ENCODE results near the gene PEAK1. TPM values are rescaled to one million over a fixed set of nuclear protein-coding genes. Genes with fewer than 3 reads are reported as not detected.

The PEAK1 gene
- total RNA-seq, 6 donors from 2014 or later: 82.8 to 142 (median 90.1) TPM

- Histone ChIP-seq H3K9me3 (no peaks in the 10 kb centered on the region), H3K27me3 (no peaks in the 10 kb centered on the region)
- 68 to 78% methylated on average over 2 of the region's 2 CpGs for WGBS, 2 donors
Measured at GRCh38 chr15:77305953-77306352, 114.0 kb downstream of the PEAK1 start.

GRCh38 chr15:77296773-77297337 lies 123.0 kb downstream of the PEAK1 start:
- no peak for ATAC-seq (ENCODE audit: low FRiP score in 2 of 2)
- H3K9me3 ChIP-seq: no peaks in the 10 kb centered on the region
- no peaks in the 10 kb centered on the region for H3K36me3 ChIP-seq
- 77 to 83% methylated on average over 2 of the region's 2 CpGs for WGBS, 2 donors
- H3K27ac ChIP-seq: no peak overlapping the region
- H3K27me3 ChIP-seq: no peaks in the 10 kb centered on the region
- no peak for DNase-seq
- no peak overlapping the region for H3K4me3 ChIP-seq
- no peak for TF ChIP-seq CTCF (IDR thresholded peaks at IDR 0.05)
- TF ChIP-seq POLR2AphosphoS5 (IDR thresholded peaks at IDR 0.05): no peak
- TF ChIP-seq POLR2A (IDR thresholded peaks at IDR 0.05): no peak
- no peak for TF ChIP-seq EP300 (IDR thresholded peaks at IDR 0.05)
- peaks cover 0 to 3% (median 0%) of the 10 kb centered on the region in 4 donors for H3K4me1 ChIP-seq

More at GRCh38 chr15:77305953-77306352, 114.0 kb downstream of the PEAK1 start:
- Histone ChIP-seq H3K4me1 (peaks cover 0 to 9% (median 4%) of the 10 kb centered on the region in 4 donors), H3K36me3 (no peaks in the 10 kb centered on the region), H3K4me3 (no peak overlapping the region), H3K27ac (no peak overlapping the region)
- no peak for ATAC-seq (ENCODE audit: low FRiP score in 2 of 2)
- DNase-seq: no peak
- TF ChIP-seq EP300 (IDR thresholded peaks at IDR 0.05): no peak
- no peak for TF ChIP-seq CTCF (IDR thresholded peaks at IDR 0.05)
- TF ChIP-seq POLR2AphosphoS5 (IDR thresholded peaks at IDR 0.05): no peak
- TF ChIP-seq POLR2A (IDR thresholded peaks at IDR 0.05): no peak

- DNase-seq: no peak
- no peak overlapping the region for H3K4me3 ChIP-seq
- TF ChIP-seq POLR2A (IDR thresholded peaks at IDR 0.05) (no peak), EP300 (IDR thresholded peaks at IDR 0.05) (no peak), POLR2AphosphoS5 (IDR thresholded peaks at IDR 0.05) (no peak), CTCF (IDR thresholded peaks at IDR 0.05) (no peak)
- no peak overlapping the region for H3K27ac ChIP-seq
- peaks cover 0 to 3% (median 0%) of the 10 kb centered on the region in 4 donors for H3K4me1 ChIP-seq
- no peaks in the 10 kb centered on the region for H3K27me3 ChIP-seq
- 68 to 78% methylated on average over 2 of the region's 2 CpGs for WGBS, 2 donors
- no peaks in the 10 kb centered on the region for H3K9me3 ChIP-seq
- no peak for ATAC-seq (ENCODE audit: low FRiP score in 2 of 2)
- no peaks in the 10 kb centered on the region for H3K36me3 ChIP-seq
Measured at GRCh38 chr15:77295446-77295845, 124.5 kb downstream of the PEAK1 start.

- WGBS, 2 donors: 83 to 97% methylated on average over 1 of the region's 1 CpG
- H3K27me3 ChIP-seq: no peaks in the 10 kb centered on the region
- TF ChIP-seq CTCF (IDR thresholded peaks at IDR 0.05) (no peak), EP300 (IDR thresholded peaks at IDR 0.05) (no peak), POLR2AphosphoS5 (IDR thresholded peaks at IDR 0.05) (no peak), POLR2A (IDR thresholded peaks at IDR 0.05) (no peak)
- no peak overlapping the region for H3K4me3 ChIP-seq
- H3K27ac ChIP-seq: no peak overlapping the region
- peaks cover 0 to 3% (median 0%) of the 10 kb centered on the region in 4 donors for H3K4me1 ChIP-seq
- ATAC-seq (ENCODE audit: low FRiP score in 2 of 2) (no peak), DNase-seq (no peak)
- no peaks in the 10 kb centered on the region for H3K36me3 ChIP-seq
- H3K9me3 ChIP-seq: no peaks in the 10 kb centered on the region
Measured at GRCh38 chr15:77292969-77293558, 126.8 kb downstream of the PEAK1 start.

- Histone ChIP-seq H3K27me3 (no peaks in the 10 kb centered on the region), H3K27ac (no peak overlapping the region), H3K4me1 (peaks cover 0 to 7% (median 2%) of the 10 kb centered on the region in 4 donors), H3K9me3 (no peaks in the 10 kb centered on the region), H3K4me3 (no peak overlapping the region), H3K36me3 (peaks cover 0 to under 1% (median 0%) of the 10 kb centered on the region in 4 donors)
- no peak for TF ChIP-seq CTCF (IDR thresholded peaks at IDR 0.05)
- TF ChIP-seq POLR2AphosphoS5 (IDR thresholded peaks at IDR 0.05): no peak
- TF ChIP-seq EP300 (IDR thresholded peaks at IDR 0.05): no peak
- TF ChIP-seq POLR2A (IDR thresholded peaks at IDR 0.05): no peak
- 87 to 93% methylated on average over 4 of the region's 4 CpGs for WGBS, 2 donors
- no peak for ATAC-seq (ENCODE audit: low FRiP score in 2 of 2)
- DNase-seq: no peak
Measured at GRCh38 chr15:77291107-77291506, 128.8 kb downstream of the PEAK1 start.
